Dendritic cell treated with granulocyte-macrophage colony-stimulating factor and Interleukin-4, amounts not matched to agents 40 ng/mL and 50 ng/mL, for 4 days (primary cell): ENCODE data around the gene ATN1.
A peak's percentile ranks its signal among the peaks of the same experiment; 100 is the strongest.
"Not testable (repeated sequence)": the region's sequence is repeated elsewhere in the genome, so short reads cannot be mapped to it uniquely, and the experiment has no call there.

Source experiments
- H3K27ac Mint-ChIP-seq: one replicate; pipeline ENCODE4 v1.8.0; 2022; ENCODE audit warnings: mild to moderate bottlenecking, mixed read lengths
- H3K27me3 Mint-ChIP-seq: one replicate; pipeline ENCODE4 v1.8.0; 2022; ENCODE audit warnings: mild to moderate bottlenecking, mixed read lengths
- H3K36me3 Mint-ChIP-seq: one replicate; pipeline ENCODE4 v1.8.0; 2022; ENCODE audit warnings: low read depth, mixed read lengths
- H3K4me1 Mint-ChIP-seq: one replicate; pipeline ENCODE4 v1.8.0; 2022; ENCODE audit warnings: low read depth, mixed read lengths
- H3K4me3 Mint-ChIP-seq: one replicate; pipeline ENCODE4 v1.8.0; 2022; ENCODE audit warnings: mild to moderate bottlenecking, moderate library complexity, mixed read lengths
- H3K9me3 Mint-ChIP-seq: one replicate; pipeline ENCODE4 v1.8.0; 2022; ENCODE audit warnings: mixed read lengths
- intact Hi-C: fragments of 100-400 bp; cut with micrococcal nuclease; formaldehyde crosslinking; loops from one replicate; pipeline ENCODE4 v1.15.0; 2022

ATN1 gene

GRCh38 chr12:6927379-6928021 is at the start of gene ATN1:
TSS of gene ATN1 (plus strand) at chr12:6927959. CDS start at chr12:6934002, 6,043 bp downstream.
- peak within 1 kb of the TSS; percentile 89 for H3K4me3 Mint-ChIP-seq
- peaks cover 18% of the 10 kb centered on the region for H3K36me3 Mint-ChIP-seq
- H3K4me1 Mint-ChIP-seq, result peaks cover 71% of the 10 kb centered on the region
- H3K9me3 Mint-ChIP-seq, result no peaks in the 10 kb centered on the region
- intact Hi-C loops, result no loop called here
- peak within 1 kb of the TSS; percentile 75 for H3K27ac Mint-ChIP-seq
- peaks cover 39% of the 10 kb centered on the region for H3K27me3 Mint-ChIP-seq

DNA sequence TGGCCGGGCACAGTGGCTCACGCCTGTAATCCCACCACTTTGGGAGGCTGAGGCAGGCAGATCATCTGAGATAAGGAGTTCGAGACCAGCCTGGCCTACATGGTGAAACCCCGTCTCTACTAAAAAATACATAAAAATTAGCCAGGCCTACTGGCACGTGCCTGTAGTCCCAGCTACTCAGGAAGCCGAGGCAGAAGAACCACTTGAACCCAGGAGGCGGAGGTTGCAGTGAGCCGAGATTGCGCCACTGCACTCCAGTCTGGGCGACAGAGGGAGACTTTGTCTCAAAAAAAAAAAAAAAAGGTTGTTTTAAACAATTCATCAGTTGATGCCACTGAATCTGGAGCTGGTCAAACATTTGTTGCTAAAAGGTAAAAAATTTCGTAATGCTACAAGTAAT is 47.9 kb upstream of the ATN1 start:
- intact Hi-C loops, H3K9me3 Mint-ChIP-seq, H3K27ac Mint-ChIP-seq, H3K27me3 Mint-ChIP-seq, H3K4me3 Mint-ChIP-seq: not testable (repeated sequence)
- peaks cover 10% of the 10 kb centered on the region for H3K4me1 Mint-ChIP-seq
- peaks cover 48% of the 10 kb centered on the region for H3K36me3 Mint-ChIP-seq

GRCh38 chr12:6883252-6883651 is 44.5 kb upstream of the ATN1 start:
- Mint-ChIP-seq H3K4me1 (peaks cover 14% of the 10 kb centered on the region), H3K27me3 (no peaks in the 10 kb centered on the region), H3K27ac (no peak overlapping the region), H3K4me3 (no peak overlapping the region), H3K9me3 (no peaks in the 10 kb centered on the region), H3K36me3 (peaks cover 32% of the 10 kb centered on the region)
- intact Hi-C loops, result no loop called here

DNA sequence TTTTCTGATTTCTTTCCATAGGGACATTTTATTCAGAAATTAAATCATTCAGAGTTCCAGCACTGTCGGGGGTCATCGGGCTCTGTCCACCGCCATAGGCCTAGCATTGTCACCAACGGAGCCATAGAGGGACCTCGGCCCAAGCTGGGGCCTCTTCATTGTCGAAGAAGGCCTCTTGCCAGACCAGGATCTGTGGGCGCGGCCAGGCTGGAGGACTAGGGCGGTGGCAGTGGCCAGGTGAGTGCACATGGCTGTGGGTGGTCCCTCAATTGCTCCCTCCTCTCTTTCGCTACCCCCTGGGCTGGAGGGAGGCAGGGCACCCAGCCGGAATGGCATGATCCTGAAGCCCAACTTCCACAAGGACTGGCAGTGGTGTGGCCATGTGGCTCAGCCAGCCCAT is 44.1 kb upstream of the ATN1 start:
- peaks cover 14% of the 10 kb centered on the region for H3K4me1 Mint-ChIP-seq
- no peaks in the 10 kb centered on the region for H3K9me3 Mint-ChIP-seq
- peaks cover 32% of the 10 kb centered on the region for H3K36me3 Mint-ChIP-seq
- no peaks in the 10 kb centered on the region for H3K27me3 Mint-ChIP-seq
- no peak overlapping the region for H3K27ac Mint-ChIP-seq
- H3K4me3 Mint-ChIP-seq, result no peak overlapping the region
- intact Hi-C loops, result no loop called here

DNA sequence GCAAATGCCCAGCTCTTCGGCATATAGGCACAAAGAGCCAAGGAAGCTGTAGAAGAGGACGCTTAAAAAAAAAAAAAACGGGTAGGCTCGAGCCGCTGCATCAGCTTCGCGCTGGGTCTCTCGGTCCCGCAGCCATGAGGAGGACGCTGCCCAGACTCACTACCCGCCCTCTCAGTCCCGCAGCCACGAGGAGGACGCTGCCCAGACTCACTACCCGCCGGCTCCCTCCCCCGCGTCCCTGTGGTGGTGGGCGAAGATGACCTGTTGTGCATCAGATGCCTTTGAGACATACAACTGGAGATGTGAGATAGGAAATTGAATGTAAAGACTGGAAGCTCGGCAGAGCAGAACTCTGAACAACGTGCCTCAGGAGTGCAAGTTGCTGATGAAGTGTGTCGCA is 43.2 kb upstream of the ATN1 start:
- intact Hi-C loops, result no loop called here
- no peak overlapping the region for H3K4me3 Mint-ChIP-seq
- no peaks in the 10 kb centered on the region for H3K27me3 Mint-ChIP-seq
- H3K9me3 Mint-ChIP-seq, result no peaks in the 10 kb centered on the region
- peaks cover 32% of the 10 kb centered on the region for H3K36me3 Mint-ChIP-seq
- H3K4me1 Mint-ChIP-seq, result peaks cover 12% of the 10 kb centered on the region
- H3K27ac Mint-ChIP-seq, result no peak overlapping the region

- H3K27me3 Mint-ChIP-seq, H3K9me3 Mint-ChIP-seq, intact Hi-C loops, H3K4me3 Mint-ChIP-seq: not testable (repeated sequence)
- peak overlapping the region; percentile 68 for H3K27ac Mint-ChIP-seq
- H3K36me3 Mint-ChIP-seq, result peaks cover 32% of the 10 kb centered on the region
- H3K4me1 Mint-ChIP-seq, result peaks cover 21% of the 10 kb centered on the region
Measured at GRCh38 chr12:6886206-6886999, 41.4 kb upstream of the ATN1 start.

DNA sequence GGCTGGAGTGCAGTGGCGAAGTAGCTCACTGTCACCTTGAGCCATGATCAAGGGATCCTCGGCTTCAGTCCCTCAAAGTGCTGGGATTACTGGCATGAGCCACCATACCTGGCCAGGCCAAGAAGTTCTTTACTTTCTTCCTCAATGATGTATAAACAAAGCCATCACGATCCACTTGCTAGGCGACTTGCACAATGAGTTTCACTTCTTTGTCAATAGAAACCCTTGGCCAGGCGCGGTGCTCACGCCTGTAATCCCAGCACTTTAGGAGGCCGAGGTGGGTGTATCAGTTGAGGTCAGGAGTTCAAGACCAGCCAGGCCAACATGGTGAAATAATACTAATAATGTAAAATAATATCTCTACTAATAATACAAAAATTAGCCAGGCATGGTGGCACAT is 40.3 kb upstream of the ATN1 start:
- intact Hi-C loops, result no loop called here
- Mint-ChIP-seq H3K27ac (peak overlapping the region; percentile 68), H3K9me3 (no peaks in the 10 kb centered on the region), H3K4me1 (peaks cover 26% of the 10 kb centered on the region), H3K27me3 (no peaks in the 10 kb centered on the region), H3K4me3 (no peak overlapping the region), H3K36me3 (peaks cover 27% of the 10 kb centered on the region)

GRCh38 chr12:6888360-6888759 is 39.4 kb upstream of the ATN1 start:
- H3K4me3 Mint-ChIP-seq, result no peak overlapping the region
- peaks cover 18% of the 10 kb centered on the region for H3K36me3 Mint-ChIP-seq
- H3K4me1 Mint-ChIP-seq, result peaks cover 26% of the 10 kb centered on the region
- no peaks in the 10 kb centered on the region for H3K9me3 Mint-ChIP-seq
- no peak overlapping the region for H3K27ac Mint-ChIP-seq
- no peaks in the 10 kb centered on the region for H3K27me3 Mint-ChIP-seq
- intact Hi-C loops, result no loop called here

DNA sequence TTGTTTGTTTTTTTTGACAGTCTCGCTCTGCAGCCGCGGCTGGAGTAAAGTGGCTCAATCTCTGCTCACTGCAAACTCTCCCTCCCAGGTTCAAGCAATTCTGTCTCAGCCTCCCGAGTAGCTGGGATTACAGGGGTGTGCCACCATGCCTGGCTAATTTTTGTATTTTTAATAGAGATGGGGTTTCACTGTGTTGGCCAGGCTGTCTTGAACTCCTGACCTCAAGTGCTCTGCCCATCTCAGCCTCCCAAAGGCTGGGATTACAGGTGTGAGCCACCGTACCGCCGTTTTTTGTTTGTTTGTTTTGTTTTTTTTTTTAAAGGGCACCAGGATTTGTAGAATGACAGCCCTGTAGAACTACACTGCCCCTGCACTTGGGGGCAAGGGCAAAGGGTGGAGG is 39.0 kb upstream of the ATN1 start:
- intact Hi-C loops, H3K27me3 Mint-ChIP-seq, H3K4me3 Mint-ChIP-seq, H3K27ac Mint-ChIP-seq, H3K9me3 Mint-ChIP-seq: not testable (repeated sequence)
- Mint-ChIP-seq H3K4me1 (peaks cover 26% of the 10 kb centered on the region), H3K36me3 (peaks cover 14% of the 10 kb centered on the region)

DNA sequence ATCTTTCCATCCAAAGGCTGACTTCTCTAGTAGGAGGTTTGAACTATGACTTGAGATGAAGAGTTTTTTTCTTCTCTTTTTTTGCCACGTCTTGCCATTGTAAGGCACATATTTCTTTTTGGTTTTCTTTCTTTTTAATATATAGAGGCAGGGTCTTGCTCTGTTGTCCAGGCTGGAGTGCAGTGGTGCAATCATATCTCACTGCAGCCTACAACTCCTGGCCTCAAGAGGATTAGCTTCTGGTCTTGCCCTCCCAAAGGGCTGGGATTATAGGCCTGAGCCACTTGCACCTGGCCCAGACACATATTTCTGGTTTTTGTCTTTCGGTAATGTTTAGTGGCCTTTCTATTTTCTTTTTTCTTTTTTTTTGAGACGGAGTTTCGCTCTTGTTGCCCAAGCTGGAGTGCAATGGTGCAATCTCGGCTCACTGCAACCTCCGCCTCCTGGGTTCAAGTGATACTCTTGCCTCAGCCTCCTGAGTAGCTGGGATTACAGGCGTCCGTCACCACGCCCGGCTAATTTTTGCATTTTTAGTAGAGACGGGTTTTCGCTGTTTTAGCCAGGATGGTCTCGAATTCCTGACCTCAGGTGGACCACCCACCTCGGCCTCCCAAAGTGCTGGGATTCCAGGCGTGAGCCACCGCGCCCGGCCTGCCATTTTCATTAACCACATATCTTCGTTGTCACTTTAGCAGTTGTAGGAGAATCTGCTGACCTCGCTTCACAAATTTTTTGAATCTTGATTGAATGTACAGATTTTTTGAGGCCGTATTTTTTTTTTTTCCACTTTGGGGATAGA is 37.8 kb upstream of the ATN1 start:
- H3K4me3 Mint-ChIP-seq, H3K9me3 Mint-ChIP-seq, H3K27me3 Mint-ChIP-seq, H3K36me3 Mint-ChIP-seq, intact Hi-C loops: not testable (repeated sequence)
- peak overlapping the region; percentile 93 for H3K27ac Mint-ChIP-seq
- peaks cover 37% of the 10 kb centered on the region for H3K4me1 Mint-ChIP-seq

DNA sequence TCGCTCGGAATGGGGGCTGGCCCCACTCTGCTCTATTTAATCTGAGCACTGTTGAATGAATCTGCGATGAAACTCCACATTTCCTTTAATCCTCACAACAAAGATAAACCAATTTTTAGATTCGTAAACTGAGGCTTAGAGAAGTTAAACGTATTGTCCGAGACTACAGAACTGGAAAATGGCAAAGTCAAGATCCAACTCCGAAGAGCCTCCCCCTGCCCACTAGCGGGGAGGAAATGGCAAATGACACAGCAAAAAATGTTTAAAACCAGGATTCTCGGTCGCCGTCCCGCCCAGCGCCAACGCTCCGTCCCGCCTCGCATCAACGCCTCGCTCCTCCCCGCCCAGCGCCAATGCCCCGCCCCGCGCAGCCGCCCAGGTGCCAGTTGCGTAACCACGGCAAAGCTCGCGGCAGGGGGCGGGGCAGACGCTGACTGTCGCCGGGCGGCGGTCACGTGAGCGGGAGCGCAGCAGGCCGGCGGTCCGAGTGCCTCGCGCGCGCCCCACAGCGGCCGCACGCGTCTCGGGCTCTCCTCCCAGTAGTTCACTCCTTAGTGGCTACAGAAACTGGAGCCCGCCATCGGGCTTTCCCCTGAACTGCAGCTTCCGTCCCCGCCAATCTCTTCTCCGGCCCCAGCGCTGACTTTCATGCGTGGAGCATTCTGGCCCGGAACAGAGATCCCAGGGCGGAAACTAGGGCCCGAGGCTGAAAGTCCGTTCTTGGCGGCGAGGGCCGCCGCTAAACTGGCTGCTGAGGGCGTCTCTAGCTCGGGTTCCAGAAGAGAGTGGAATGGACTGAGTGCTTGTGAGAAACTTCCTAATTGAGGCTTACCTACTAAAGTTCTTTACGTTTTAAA is 36.7 kb upstream of the ATN1 start:
- H3K36me3 Mint-ChIP-seq, result no peaks in the 10 kb centered on the region
- H3K4me1 Mint-ChIP-seq, result peaks cover 33% of the 10 kb centered on the region
- H3K27ac Mint-ChIP-seq, result peak overlapping the region; percentile 93
- no peaks in the 10 kb centered on the region for H3K27me3 Mint-ChIP-seq
- no peaks in the 10 kb centered on the region for H3K9me3 Mint-ChIP-seq
- H3K4me3 Mint-ChIP-seq, result peak overlapping the region; percentile 71
- intact Hi-C loops, result loop anchor here (1.0 kb wide), 2 partner anchors 13 to 18 kb away; partner anchors contain the start of genes LRRC23 and SPSB2

DNA sequence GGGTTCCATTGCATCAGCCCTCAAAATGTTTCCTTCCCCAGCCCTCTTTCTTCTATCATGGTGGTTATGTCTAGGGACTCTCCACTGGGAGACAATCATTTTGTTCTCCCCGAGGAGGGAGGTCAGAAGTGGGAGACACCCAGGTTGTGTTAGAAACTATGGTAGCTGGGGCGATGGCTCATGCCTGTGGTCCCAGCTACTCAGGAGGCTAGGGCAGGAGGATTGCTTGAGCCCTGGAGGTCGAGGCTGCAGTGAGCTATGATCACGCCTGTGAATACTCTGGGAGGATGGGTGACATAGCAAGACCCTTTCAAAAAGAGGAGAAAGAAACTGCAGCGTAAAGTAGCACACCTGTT is 36.1 kb upstream of the ATN1 start:
- Mint-ChIP-seq H3K9me3 (no peaks in the 10 kb centered on the region), H3K36me3 (no peaks in the 10 kb centered on the region), H3K4me3 (peak overlapping the region; percentile 71), H3K4me1 (peaks cover 31% of the 10 kb centered on the region), H3K27ac (peak overlapping the region; percentile 93), H3K27me3 (no peaks in the 10 kb centered on the region)
- intact Hi-C loops, result loop anchor here (1.0 kb wide), 2 partner anchors 13 to 18 kb away; partner anchors contain the start of genes LRRC23 and SPSB2

- H3K27me3 Mint-ChIP-seq, H3K27ac Mint-ChIP-seq, H3K36me3 Mint-ChIP-seq, intact Hi-C loops, H3K9me3 Mint-ChIP-seq, H3K4me3 Mint-ChIP-seq: not testable (repeated sequence)
- peaks cover 35% of the 10 kb centered on the region for H3K4me1 Mint-ChIP-seq
Measured at GRCh38 chr12:6892683-6893082, 35.1 kb upstream of the ATN1 start.
